ENCODE data around the gene EREG.

EREG gene

DNA sequence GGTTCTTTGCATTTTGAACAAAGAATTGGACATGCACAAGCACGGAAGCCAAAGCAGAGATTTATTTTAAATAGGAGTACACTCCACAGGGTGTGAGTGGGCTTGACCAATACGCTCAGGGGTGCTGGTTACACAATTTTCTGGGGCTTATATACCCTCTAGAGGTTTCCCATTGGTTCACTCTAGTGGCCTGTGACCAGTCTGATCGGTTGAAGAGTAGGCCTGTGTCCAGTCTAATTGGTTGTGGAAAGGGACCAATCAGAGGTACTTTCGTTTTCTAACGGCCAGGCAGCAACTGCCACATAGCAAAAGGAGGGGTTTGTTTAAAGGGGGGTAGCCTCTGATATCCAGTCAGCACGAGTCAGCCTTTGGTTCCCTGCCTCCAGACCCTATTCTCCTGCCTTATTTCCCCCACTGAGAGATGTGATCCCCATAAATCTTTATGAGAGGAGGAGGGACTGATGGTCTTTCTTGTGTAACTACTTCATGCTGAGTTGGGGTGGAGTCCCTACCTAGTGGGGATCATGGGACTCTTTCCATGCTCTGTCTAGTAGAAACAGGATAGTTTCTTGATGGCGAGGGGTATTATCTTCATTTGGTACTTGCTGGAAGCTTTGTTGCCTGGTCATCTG is 68.7 kb downstream of the EREG start:
- Histone ChIP-seq H3K36me3 (replicated peaks) (no peaks in the 10 kb centered on the region), H3K27ac (no peak overlapping the region), H3K27me3 (replicated peaks) (no peaks in the 10 kb centered on the region), H3K4me3 (ENCODE audit: low read depth, low read length) (no peak overlapping the region)
- TF ChIP-seq, protein P1, sequence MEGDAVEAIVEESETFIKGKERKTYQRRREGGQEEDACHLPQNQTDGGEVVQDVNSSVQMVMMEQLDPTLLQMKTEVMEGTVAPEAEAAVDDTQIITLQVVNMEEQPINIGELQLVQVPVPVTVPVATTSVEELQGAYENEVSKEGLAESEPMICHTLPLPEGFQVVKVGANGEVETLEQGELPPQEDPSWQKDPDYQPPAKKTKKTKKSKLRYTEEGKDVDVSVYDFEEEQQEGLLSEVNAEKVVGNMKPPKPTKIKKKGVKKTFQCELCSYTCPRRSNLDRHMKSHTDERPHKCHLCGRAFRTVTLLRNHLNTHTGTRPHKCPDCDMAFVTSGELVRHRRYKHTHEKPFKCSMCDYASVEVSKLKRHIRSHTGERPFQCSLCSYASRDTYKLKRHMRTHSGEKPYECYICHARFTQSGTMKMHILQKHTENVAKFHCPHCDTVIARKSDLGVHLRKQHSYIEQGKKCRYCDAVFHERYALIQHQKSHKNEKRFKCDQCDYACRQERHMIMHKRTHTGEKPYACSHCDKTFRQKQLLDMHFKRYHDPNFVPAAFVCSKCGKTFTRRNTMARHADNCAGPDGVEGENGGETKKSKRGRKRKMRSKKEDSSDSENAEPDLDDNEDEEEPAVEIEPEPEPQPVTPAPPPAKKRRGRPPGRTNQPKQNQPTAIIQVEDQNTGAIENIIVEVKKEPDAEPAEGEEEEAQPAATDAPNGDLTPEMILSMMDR (IDR thresholded peaks at IDR 0.05; ENCODE audit: low read depth, low read length, missing control alignments), result no peak
- no peak for DNase-seq
- in situ Hi-C loops (cut with HindIII; ENCODE audit: low pct_ligation_motif_present, low sequenced_read_pairs), result no loop called here

DNA sequence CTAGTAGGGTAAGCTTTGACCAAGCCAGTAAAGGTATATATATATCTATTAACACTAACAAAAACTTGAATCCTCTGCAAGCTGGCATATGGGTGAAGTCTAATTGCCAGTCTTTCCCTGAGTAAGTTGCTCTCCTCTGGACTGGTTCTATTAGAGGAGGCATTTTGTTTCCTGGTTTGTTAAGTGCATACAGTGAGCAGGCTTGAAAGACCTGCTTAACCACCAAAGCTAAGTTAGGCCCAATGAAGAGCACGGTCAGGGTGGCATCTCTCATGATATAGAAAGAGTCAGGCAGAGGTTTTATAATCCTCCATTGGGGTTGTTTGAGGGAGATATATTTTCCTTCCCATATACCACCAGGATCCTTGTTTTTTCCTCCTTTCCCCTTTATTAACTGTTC is 70.4 kb downstream of the EREG start:
- TF ChIP-seq, protein P1 (IDR thresholded peaks at IDR 0.05; ENCODE audit: low read depth, low read length, missing control alignments), result no peak
- DNase-seq, result no peak
- in situ Hi-C loops (cut with HindIII; ENCODE audit: low pct_ligation_motif_present, low sequenced_read_pairs), result no loop called here
- Histone ChIP-seq H3K27ac (no peak overlapping the region), H3K4me3 (ENCODE audit: low read depth, low read length) (no peak overlapping the region), H3K27me3 (replicated peaks) (no peaks in the 10 kb centered on the region), H3K36me3 (replicated peaks) (no peaks in the 10 kb centered on the region)

DNA sequence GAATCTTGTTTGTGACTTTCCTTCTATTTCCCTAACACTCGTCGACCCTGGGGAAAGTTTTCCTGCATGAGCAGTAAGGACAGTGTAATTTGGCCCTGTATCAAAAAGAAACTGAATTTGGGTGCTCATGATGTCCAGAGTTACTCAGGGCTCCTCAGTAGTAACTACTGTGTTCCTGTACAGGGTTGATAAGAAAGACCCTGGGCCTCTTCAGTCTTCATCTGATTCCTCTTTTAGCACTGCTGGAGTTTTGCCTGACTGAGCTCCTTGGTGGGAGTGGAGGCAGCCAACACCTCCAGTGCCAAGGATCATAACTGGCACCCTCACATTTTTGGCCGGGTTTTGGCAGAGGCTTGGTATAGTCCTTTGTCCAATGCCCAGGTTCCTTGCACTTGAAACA is 72.9 kb downstream of the EREG start:
- TF ChIP-seq, protein P1 (IDR thresholded peaks at IDR 0.05; ENCODE audit: low read depth, low read length, missing control alignments), result no peak
- no peak for DNase-seq
- no peak overlapping the region for H3K4me3 ChIP-seq (ENCODE audit: low read depth, low read length)
- H3K36me3 ChIP-seq (replicated peaks), result no peaks in the 10 kb centered on the region
- no peaks in the 10 kb centered on the region for H3K27me3 ChIP-seq (replicated peaks)
- in situ Hi-C loops (cut with HindIII; ENCODE audit: low pct_ligation_motif_present, low sequenced_read_pairs), result no loop called here
- no peak overlapping the region for H3K27ac ChIP-seq

All from brain microvascular endothelial cell (primary cell).